Right atrium auricular region (tissue), 2 donors: ENCODE data around the gene RPP14. TPM values are rescaled to one million over a fixed set of nuclear protein-coding genes. Genes with fewer than 3 reads are reported as not detected.

ENCODE experiments used
- DNase-seq: peaks from one replicate; pipeline ENCODE4 v3.0.0-alpha.2; 2019; ENCODE audit warnings: low spot score
- H3K27ac ChIP-seq, 2 donors: fragments of 200-600 bp; sonication (generic); 1 replicate in 1 of 2; 2 replicates in 1 of 2; pipeline ENCODE4 v1.5.1; 2016 to 2019
- H3K27me3 ChIP-seq, 2 donors: fragments of 200-600 bp; sonication (generic); one replicate each; pipeline versions ENCODE4 v1.5.1 to v1.6.0; 2017 to 2019
- H3K36me3 ChIP-seq: fragments of 200-600 bp; sonication (generic); one replicate; pipeline ENCODE4 v1.5.1; 2016
- H3K4me1 ChIP-seq, 2 donors: fragments of 200-600 bp; sonication (generic); one replicate each; pipeline versions ENCODE4 v1.5.1 to v1.6.0; 2017 to 2019
- H3K4me3 ChIP-seq, 2 donors: fragments of 200-600 bp; sonication (generic); 1 replicate in 1 of 2; 2 replicates in 1 of 2; pipeline ENCODE4 v1.5.1; 2017 to 2019; ENCODE audit warnings: mild to moderate bottlenecking in 1 of 2, moderate library complexity in 1 of 2
- H3K9me3 ChIP-seq, 2 donors: fragments of 200-600 bp; sonication (generic); one replicate each; pipeline ENCODE4 v1.5.1; 2019
- CTCF ChIP-seq, 2 donors: fragments of 200-600 bp; sonication (generic); IDR thresholded peaks; one replicate each; pipeline ENCODE4 v1.5.1; 2019; ENCODE audit warnings: antibody characterized with exemption in 2 of 2
- total RNA-seq, 2 donors: library from RNA; depleted of rRNA; stranded (reverse); fragments of >200 nt; gene quantifications; one replicate each; pipeline ENCODE4 v1.1.0, GENCODE V29; 2016

Gene RPP14
- total RNA-seq, 2 donors from 2014 or later: 10.0 to 10.9 TPM

- no peak overlapping the region for H3K27ac ChIP-seq
- peaks cover 5% of the 10 kb centered on the region for H3K36me3 ChIP-seq
Measured at GRCh38 chr3:58341376-58341775, 35.3 kb downstream of the RPP14 start.

GRCh38 chr3:58342676-58343075 is 36.6 kb downstream of the RPP14 start:
- Histone ChIP-seq H3K4me3 (no peak overlapping the region), H3K9me3 (no peaks in the 10 kb centered on the region), H3K4me1 (peaks cover 0 to 11% of the 10 kb centered on the region in 2 donors), H3K27ac (no peak overlapping the region), H3K27me3 (no peaks in the 10 kb centered on the region), H3K36me3 (peaks cover 5% of the 10 kb centered on the region)
- no peak for DNase-seq
- no peak for TF ChIP-seq CTCF (IDR thresholded peaks at IDR 0.05)

More at GRCh38 chr3:58341376-58341775, 35.3 kb downstream of the RPP14 start:
- no peak for TF ChIP-seq CTCF (IDR thresholded peaks at IDR 0.05)
- Histone ChIP-seq H3K4me3 (no peak overlapping the region), H3K4me1 (peaks cover 0 to 11% of the 10 kb centered on the region in 2 donors), H3K27me3 (no peaks in the 10 kb centered on the region), H3K9me3 (no peaks in the 10 kb centered on the region)
- DNase-seq: no peak

- H3K4me1 ChIP-seq: peaks cover 0 to 18% of the 10 kb centered on the region in 2 donors
- no peak for TF ChIP-seq CTCF (IDR thresholded peaks at IDR 0.05)
- DNase-seq: no peak
- no peaks in the 10 kb centered on the region for H3K9me3 ChIP-seq
- H3K4me3 ChIP-seq: no peak overlapping the region
- no peaks in the 10 kb centered on the region for H3K36me3 ChIP-seq
- no peaks in the 10 kb centered on the region for H3K27me3 ChIP-seq
- H3K27ac ChIP-seq: no peak overlapping the region
Measured at GRCh38 chr3:58345457-58345856, 39.4 kb downstream of the RPP14 start.

DNA sequence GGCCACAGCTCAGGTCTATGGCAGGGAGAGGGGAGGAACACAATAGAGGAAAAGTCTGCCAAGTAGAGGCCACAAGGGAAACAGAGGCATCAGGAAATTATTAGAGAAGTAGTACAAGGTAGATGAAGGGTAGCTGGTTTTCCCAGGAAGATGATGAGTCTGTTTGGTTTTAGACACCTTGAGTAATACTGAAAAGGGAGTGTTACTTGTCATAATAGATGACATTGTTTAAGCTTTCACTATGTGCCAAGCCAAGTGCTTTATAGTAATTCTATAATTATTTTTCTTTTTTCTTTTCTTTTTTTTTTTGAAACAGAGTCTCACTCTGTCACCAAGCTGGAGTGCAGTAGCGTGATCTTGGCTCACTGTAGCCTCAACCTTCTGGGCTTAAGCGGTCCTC is 40.3 kb downstream of the RPP14 start:
- Histone ChIP-seq H3K36me3 (no peaks in the 10 kb centered on the region), H3K9me3 (no peaks in the 10 kb centered on the region), H3K4me1 (peaks cover 0 to 25% of the 10 kb centered on the region in 2 donors), H3K4me3 (no peak overlapping the region), H3K27me3 (no peaks in the 10 kb centered on the region), H3K27ac (no peak overlapping the region)
- TF ChIP-seq CTCF (IDR thresholded peaks at IDR 0.05): no peak
- DNase-seq: no peak

GRCh38 chr3:58347984-58348383 is 41.9 kb downstream of the RPP14 start:
- peaks cover 0 to 31% of the 10 kb centered on the region in 2 donors for H3K4me1 ChIP-seq
- TF ChIP-seq CTCF (IDR thresholded peaks at IDR 0.05): no peak
- DNase-seq: no peak
- H3K36me3 ChIP-seq: no peaks in the 10 kb centered on the region
- H3K4me3 ChIP-seq: no peak overlapping the region
- H3K9me3 ChIP-seq: no peaks in the 10 kb centered on the region
- H3K27ac ChIP-seq: no peak overlapping the region
- H3K27me3 ChIP-seq: no peaks in the 10 kb centered on the region
